Activated naive CD4-positive, alpha-beta T cell treated with anti-CD3 and anti-CD28 coated beads, Interleukin-2, amount 10 ng/mL, durations not matched to agents 7 days and 5 days (primary cell): ENCODE results near the gene MICAL3.

Source experiments
- CTCF ChIA-PET: fragments of 350-600 bp; sonication (Branson Sonifier 250); formaldehyde crosslinking; loops from one replicate; lab custom pipeline; 2021; ENCODE audit warnings: antibody characterized with exemption; lab: Charles Lee
- DNase-seq: peaks from one replicate; pipeline ENCODE4 v3.0.0-alpha.2; 2020
- H3K27ac Mint-ChIP-seq: one replicate; pipeline ENCODE4 v1.8.0; 2021; ENCODE audit warnings: mild to moderate bottlenecking, moderate library complexity, mixed read lengths
- H3K27me3 Mint-ChIP-seq: one replicate; pipeline ENCODE4 v1.8.0; 2021; ENCODE audit warnings: mild to moderate bottlenecking, mixed read lengths
- H3K36me3 Mint-ChIP-seq: one replicate; pipeline ENCODE4 v1.8.0; 2021; ENCODE audit warnings: mixed read lengths
- H3K4me1 Mint-ChIP-seq: one replicate; pipeline ENCODE4 v1.8.0; 2021; ENCODE audit warnings: mixed read lengths
- H3K4me3 Mint-ChIP-seq: one replicate; pipeline ENCODE4 v1.8.0; 2021; ENCODE audit warnings: mild to moderate bottlenecking, moderate library complexity, mixed read lengths
- H3K9me3 Mint-ChIP-seq: one replicate; pipeline ENCODE4 v1.8.0; 2021; ENCODE audit warnings: mixed read lengths

Gene MICAL3

GRCh38 chr22:17775781-17776465 lies 248.4 kb downstream of the MICAL3 start:
- Mint-ChIP-seq H3K27me3 (peaks cover 16% of the 10 kb centered on the region), H3K4me3 (peak overlapping the region; percentile 69), H3K27ac (peak overlapping the region; percentile 98), H3K9me3 (no peaks in the 10 kb centered on the region), H3K4me1 (peaks cover 88% of the 10 kb centered on the region), H3K36me3 (peaks cover 26% of the 10 kb centered on the region)
- CTCF ChIA-PET, result interaction anchor here (0.9 kb wide), 1 partner anchor 10 kb away, joined by 3 read pairs; no protein-coding TSS in a partner anchor
- DNase-seq, result peak; percentile 42

- Mint-ChIP-seq H3K36me3 (peaks cover 26% of the 10 kb centered on the region), H3K27me3 (peaks cover 21% of the 10 kb centered on the region), H3K9me3 (no peaks in the 10 kb centered on the region), H3K4me1 (peaks cover 83% of the 10 kb centered on the region), H3K27ac (peak overlapping the region; percentile 98), H3K4me3 (peak overlapping the region; percentile 69)
- CTCF ChIA-PET, result interaction anchor here (1.0 to 1.1 kb wide), 2 partner anchors 11 to 33 kb away, joined by 3 to 6 read pairs; no protein-coding TSS in a partner anchor
- peak; percentile 31 for DNase-seq
Observed at GRCh38 chr22:17774926-17775685, 249.3 kb downstream of the MICAL3 start.

- Mint-ChIP-seq H3K4me1 (peaks cover 81% of the 10 kb centered on the region), H3K4me3 (peak within 1 kb of the TSS; percentile 86), H3K36me3 (peaks cover 24% of the 10 kb centered on the region), H3K27ac (peak within 1 kb of the TSS; percentile 98), H3K9me3 (no peaks in the 10 kb centered on the region), H3K27me3 (peaks cover 28% of the 10 kb centered on the region)
- CTCF ChIA-PET, result interaction anchor here (1.0 to 2.2 kb wide), 4 partner anchors 10 to 32 kb away, joined by 3 to 8 read pairs (median 6); no protein-coding TSS in a partner anchor
- DNase-seq, result peak; percentile 69
Observed at GRCh38 chr22:17774206-17774925, 250.0 kb downstream of the MICAL3 start, which contains the start of gene BID. BID (minus strand) TSS chr22:17774469; CDS start chr22:17750116, 24,353 bp downstream.

GRCh38 chr22:17773606-17774205 lies 250.7 kb downstream of the MICAL3 start:
- Mint-ChIP-seq H3K9me3 (no peaks in the 10 kb centered on the region), H3K27me3 (peaks cover 30% of the 10 kb centered on the region), H3K4me1 (peaks cover 75% of the 10 kb centered on the region), H3K4me3 (peak overlapping the region; percentile 86), H3K27ac (peak overlapping the region; percentile 82), H3K36me3 (peaks cover 18% of the 10 kb centered on the region)
- peak; percentile 74 for DNase-seq
- CTCF ChIA-PET, result interaction anchor here (1.1 to 2.2 kb wide), 3 partner anchors 11 to 56 kb away, joined by 3 to 8 read pairs (median 5); no protein-coding TSS in a partner anchor

GRCh38 chr22:17772958-17773605 lies 251.3 kb downstream of the MICAL3 start:
- CTCF ChIA-PET, result interaction anchor here (1.1 to 2.2 kb wide), 3 partner anchors 12 to 57 kb away, joined by 3 to 8 read pairs (median 5); no protein-coding TSS in a partner anchor
- H3K27me3 Mint-ChIP-seq, result peaks cover 30% of the 10 kb centered on the region
- peaks cover 72% of the 10 kb centered on the region for H3K4me1 Mint-ChIP-seq
- peaks cover 18% of the 10 kb centered on the region for H3K36me3 Mint-ChIP-seq
- no peaks in the 10 kb centered on the region for H3K9me3 Mint-ChIP-seq
- peak overlapping the region; percentile 86 for H3K4me3 Mint-ChIP-seq
- H3K27ac Mint-ChIP-seq, result peak overlapping the region; percentile 82
- DNase-seq, result peak; percentile 23

GRCh38 chr22:17772249-17772957 lies 252.0 kb downstream of the MICAL3 start:
- Mint-ChIP-seq H3K4me3 (peak overlapping the region; percentile 86), H3K27me3 (peaks cover 30% of the 10 kb centered on the region), H3K27ac (no peak overlapping the region), H3K4me1 (peaks cover 72% of the 10 kb centered on the region), H3K9me3 (no peaks in the 10 kb centered on the region), H3K36me3 (peaks cover 17% of the 10 kb centered on the region)
- CTCF ChIA-PET, result interaction anchor here (1.1 to 2.2 kb wide), 4 partner anchors 12 to 58 kb away, joined by 3 to 8 read pairs (median 4); no protein-coding TSS in a partner anchor
- DNase-seq, result no peak

GRCh38 chr22:17770180-17771077 lies 253.9 kb downstream of the MICAL3 start:
- peaks cover 17% of the 10 kb centered on the region for H3K36me3 Mint-ChIP-seq
- no peak overlapping the region for H3K27ac Mint-ChIP-seq
- CTCF ChIA-PET, result interaction anchor here (1.2 kb wide), 1 partner anchor 29 kb away, joined by 3 read pairs; no protein-coding TSS in a partner anchor

GRCh38 chr22:17769716-17770082 lies 254.7 kb downstream of the MICAL3 start:
- DNase-seq, result no peak
- no peak overlapping the region for H3K4me3 Mint-ChIP-seq
- peaks cover 33% of the 10 kb centered on the region for H3K27me3 Mint-ChIP-seq
- H3K9me3 Mint-ChIP-seq, result no peaks in the 10 kb centered on the region
- peaks cover 17% of the 10 kb centered on the region for H3K36me3 Mint-ChIP-seq
- H3K4me1 Mint-ChIP-seq, result peaks cover 54% of the 10 kb centered on the region
- H3K27ac Mint-ChIP-seq, result no peak overlapping the region
- CTCF ChIA-PET, result interaction anchor here (1.2 kb wide), 1 partner anchor 29 kb away, joined by 3 read pairs; no protein-coding TSS in a partner anchor

More at GRCh38 chr22:17770180-17771077, 253.9 kb downstream of the MICAL3 start:
- Mint-ChIP-seq H3K27me3 (peaks cover 30% of the 10 kb centered on the region), H3K9me3 (no peaks in the 10 kb centered on the region), H3K4me3 (no peak overlapping the region), H3K4me1 (peaks cover 56% of the 10 kb centered on the region)
- DNase-seq, result no peak

GRCh38 chr22:17769013-17769715 lies 255.2 kb downstream of the MICAL3 start:
- H3K4me3 Mint-ChIP-seq, result no peak overlapping the region
- H3K9me3 Mint-ChIP-seq, result no peaks in the 10 kb centered on the region
- H3K27ac Mint-ChIP-seq, result no peak overlapping the region
- DNase-seq, result no peak
- CTCF ChIA-PET, result interaction anchor here (1.2 kb wide), 1 partner anchor 28 kb away, joined by 3 read pairs; no protein-coding TSS in a partner anchor
- H3K27me3 Mint-ChIP-seq, result peaks cover 35% of the 10 kb centered on the region
- H3K36me3 Mint-ChIP-seq, result peaks cover 17% of the 10 kb centered on the region
- peaks cover 57% of the 10 kb centered on the region for H3K4me1 Mint-ChIP-seq

GRCh38 chr22:17767233-17768065 lies 256.9 kb downstream of the MICAL3 start:
- no peaks in the 10 kb centered on the region for H3K9me3 Mint-ChIP-seq
- H3K27me3 Mint-ChIP-seq, result peaks cover 27% of the 10 kb centered on the region
- H3K4me3 Mint-ChIP-seq, result peak overlapping the region; percentile 32
- CTCF ChIA-PET, result interaction anchor here (0.9 to 1.5 kb wide), 4 partner anchors 12 to 24 kb away, joined by 4 to 6 read pairs (median 4); no protein-coding TSS in a partner anchor
- peak; percentile 67 for DNase-seq
- peaks cover 10% of the 10 kb centered on the region for H3K36me3 Mint-ChIP-seq
- peaks cover 48% of the 10 kb centered on the region for H3K4me1 Mint-ChIP-seq
- peak overlapping the region; percentile 58 for H3K27ac Mint-ChIP-seq
